ENCODE data around the gene HLCS.

Gene HLCS

GRCh38 chr21:36722370-36723368 lies 243.8 kb downstream of the HLCS start:
- DNase-seq (ENCODE audit: low spot score), result no peak

GRCh38 chr21:36721817-36722216 lies 244.7 kb downstream of the HLCS start:
- no peak for DNase-seq (ENCODE audit: low spot score)

- no peak for DNase-seq (ENCODE audit: low spot score)
Measured at GRCh38 chr21:36719614-36720013, 246.9 kb downstream of the HLCS start.

- no peak for DNase-seq (ENCODE audit: low spot score)
Measured at GRCh38 chr21:36718951-36719501, 247.4 kb downstream of the HLCS start.

- DNase-seq (ENCODE audit: low spot score), result no peak
Measured at GRCh38 chr21:36717976-36718375, 248.5 kb downstream of the HLCS start.

- no peak for DNase-seq (ENCODE audit: low spot score)
Measured at GRCh38 chr21:36716836-36717235, 249.6 kb downstream of the HLCS start.

GRCh38 chr21:36716387-36716786 lies 250.1 kb downstream of the HLCS start:
- DNase-seq (ENCODE audit: low spot score), result no peak

GRCh38 chr21:36713746-36714145 lies 252.7 kb downstream of the HLCS start:
- no peak for DNase-seq (ENCODE audit: low spot score)

- DNase-seq (ENCODE audit: low spot score), result no peak
Measured at GRCh38 chr21:36710729-36711048, 255.8 kb downstream of the HLCS start.

GRCh38 chr21:36709868-36710728 lies 256.4 kb downstream of the HLCS start:
- no peak for DNase-seq (ENCODE audit: low spot score)

GRCh38 chr21:36709030-36709867 lies 257.2 kb downstream of the HLCS start:
- peak; percentile 58 for DNase-seq (ENCODE audit: low spot score)

- no peak for DNase-seq (ENCODE audit: low spot score)
Measured at GRCh38 chr21:36708286-36709029, 258.0 kb downstream of the HLCS start.

GRCh38 chr21:36707763-36708285 lies 258.6 kb downstream of the HLCS start:
- DNase-seq (ENCODE audit: low spot score), result peak; percentile 37

- no peak for DNase-seq (ENCODE audit: low spot score)
Measured at GRCh38 chr21:36706951-36707762, 259.3 kb downstream of the HLCS start.

- DNase-seq (ENCODE audit: low spot score), result no peak
Measured at GRCh38 chr21:36706482-36706852, 260.0 kb downstream of the HLCS start.

GRCh38 chr21:36705679-36706481 lies 260.6 kb downstream of the HLCS start:
- peak; percentile 51 for DNase-seq (ENCODE audit: low spot score)

GRCh38 chr21:36704958-36705678 lies 261.4 kb downstream of the HLCS start:
- DNase-seq (ENCODE audit: low spot score), result peak; percentile 50

- peak; percentile 53 for DNase-seq (ENCODE audit: low spot score)
Measured at GRCh38 chr21:36704281-36704957, 262.1 kb downstream of the HLCS start.
